GM23338 (cell line): ENCODE measurements around the gene OR51I2. TPM values are rescaled to one million over a fixed set of nuclear protein-coding genes. Genes with fewer than 3 reads are reported as not detected.

Experiments
- ATAC-seq: fragments of 200-7000 bp; cut with Tn5 transposase; 3 replicates; pipeline ENCODE4 v1.9.1; 2020
- DNase-seq: peaks from one replicate; pipeline ENCODE4 v3.0.0-alpha.2; 2015; ENCODE audit warnings: low spot score
- H2AFZ ChIP-seq: fragments of 200-600 bp; sonication (generic); 2 replicates; pipeline ENCODE4 v1.8.0; 2016; ENCODE audit warnings: antibody characterized with exemption, mild to moderate bottlenecking, moderate library complexity
- H3F3A ChIP-seq: fragments of 200-600 bp; sonication (generic); replicated peaks from 2 replicates; pipeline ENCODE4 v1.8.0; 2017; ENCODE audit warnings: antibody characterized with exemption, mixed run types, low read depth
- H3K27ac ChIP-seq: fragments of 200-600 bp; sonication (generic); 2 replicates; pipeline ENCODE4 v1.6.1; 2016; ENCODE audit warnings: low read depth
- H3K27me3 ChIP-seq: fragments of 200-600 bp; sonication (generic); 2 replicates; pipeline ENCODE4 v1.8.0; 2016; ENCODE audit warnings: mild to moderate bottlenecking, mixed run types, moderate library complexity; ENCODE audit not compliant: insufficient read depth
- H3K36me3 ChIP-seq: fragments of 200-600 bp; sonication (generic); 2 replicates; pipeline ENCODE4 v1.8.0; 2016; ENCODE audit warnings: mild to moderate bottlenecking; ENCODE audit not compliant: insufficient read depth
- H3K4me1 ChIP-seq: fragments of 200-600 bp; sonication (generic); 2 replicates; pipeline ENCODE4 v1.8.0; 2016; ENCODE audit warnings: mild to moderate bottlenecking, moderate library complexity; ENCODE audit not compliant: insufficient read depth
- H3K4me2 ChIP-seq: fragments of 200-600 bp; sonication (generic); 2 replicates; pipeline ENCODE4 v1.7.1; 2017; ENCODE audit warnings: mixed run types
- H3K4me3 ChIP-seq: fragments of 200-600 bp; sonication (generic); 2 replicates; pipeline ENCODE4 v1.6.1; 2016; ENCODE audit warnings: mixed run types
- H3K79me2 ChIP-seq: fragments of 200-600 bp; sonication (generic); replicated peaks from 2 replicates; pipeline ENCODE4 v1.8.0; 2017; ENCODE audit warnings: mild to moderate bottlenecking; ENCODE audit not compliant: insufficient read depth
- H3K9me2 ChIP-seq: fragments of 200-600 bp; sonication (generic); 2 replicates; pipeline ENCODE4 v1.8.0; 2017; ENCODE audit not compliant: insufficient read depth
- H4K20me1 ChIP-seq: fragments of 200-600 bp; sonication (generic); replicated peaks from 2 replicates; pipeline ENCODE4 v1.8.0; 2017; ENCODE audit warnings: mild to moderate bottlenecking; ENCODE audit not compliant: insufficient read depth
- H3K27ac Mint-ChIP-seq: 2 replicates; pipeline ENCODE4 v1.8.0; 2020; ENCODE audit warnings: inconsistent platforms, mild to moderate bottlenecking, moderate library complexity, mixed read lengths
- H3K27me3 Mint-ChIP-seq: 3 replicates; pipeline ENCODE4 v1.8.0; 2022; ENCODE audit warnings: low read depth, mild to moderate bottlenecking, moderate library complexity, mixed read lengths, inconsistent platforms; ENCODE audit not compliant: insufficient read depth, poor library complexity
- H3K36me3 Mint-ChIP-seq: 3 replicates; pipeline ENCODE4 v1.8.0; 2021; ENCODE audit warnings: low read depth, mild to moderate bottlenecking, inconsistent platforms, moderate library complexity, mixed read lengths
- H3K4me1 Mint-ChIP-seq: 3 replicates; pipeline ENCODE4 v1.8.0; 2020; ENCODE audit warnings: mild to moderate bottlenecking, inconsistent platforms, mixed read lengths
- H3K4me3 Mint-ChIP-seq: 3 replicates; pipeline ENCODE4 v1.8.0; 2021; ENCODE audit warnings: moderate library complexity, mild to moderate bottlenecking, inconsistent platforms, mixed read lengths
- H3K9me3 Mint-ChIP-seq: 3 replicates; pipeline ENCODE4 v1.8.0; 2020; ENCODE audit warnings: moderate library complexity, mild to moderate bottlenecking, inconsistent platforms, mixed read lengths
- CREB1 ChIP-seq: fragments of 250-450 bp; sonication (Bioruptor Pico); IDR thresholded peaks from 2 replicates; pipeline ENCODE4 v1.5.0; 2020; ENCODE audit warnings: low read depth, mild to moderate bottlenecking, moderate library complexity
- EZH2 ChIP-seq: fragments of 200-600 bp; sonication (generic); IDR thresholded peaks from one replicate; pipeline ENCODE4 v1.8.0; 2017; ENCODE audit warnings: antibody characterized with exemption, mild to moderate bottlenecking, low read depth; ENCODE audit not compliant: unreplicated experiment
- NANOG ChIP-seq: IDR thresholded peaks from 2 replicates; pipeline ENCODE4 v1.6.1; 2016; ENCODE audit warnings: antibody characterized with exemption, borderline replicate concordance
- STAT1 ChIP-seq: IDR thresholded peaks from one replicate; pipeline ENCODE4 v1.6.1; 2016; ENCODE audit warnings: antibody characterized with exemption; ENCODE audit not compliant: unreplicated experiment
- ZNF114 ChIP-seq: fragments of 250-450 bp; sonication (Bioruptor Pico); IDR thresholded peaks from 2 replicates; pipeline ENCODE4 v1.5.0; 2020; ENCODE audit warnings: mild to moderate bottlenecking, moderate library complexity
- ZNF331 ChIP-seq: fragments of 250-450 bp; sonication (Bioruptor Pico); IDR thresholded peaks from 2 replicates; pipeline ENCODE4 v1.5.0; 2020; ENCODE audit warnings: low read depth, mild to moderate bottlenecking, moderate library complexity
- polyA plus RNA-seq: library from polyadenylated mRNA; unstranded; fragments of >200 nt; fragmentation: Nextera tagmentation; extraction: Ambion mirVana; gene quantifications from 2 replicates; pipeline ENCODE4 v1.2.1, GENCODE V29; 2016
- total RNA-seq: library from RNA; depleted of rRNA; stranded (reverse); fragments of >200 nt; shearing (Covaris generic); gene quantifications from 2 replicates; pipeline ENCODE4 v1.2.3, GENCODE V29; 2014
- TF ChIP-seq, protein P1 (sequence below): fragments of 250-450 bp; sonication (Bioruptor Pico); IDR thresholded peaks from 2 replicates; pipeline ENCODE4 v1.5.0; 2020; ENCODE audit warnings: mild to moderate bottlenecking, moderate library complexity
- TF ChIP-seq, protein P2 (sequence below): IDR thresholded peaks from one replicate; pipeline ENCODE4 v1.6.1; 2018; ENCODE audit warnings: antibody characterized with exemption; ENCODE audit not compliant: unreplicated experiment

Gene OR51I2
- total and polyA plus RNA-seq, 2 experiments from 2014 or later, result not detected

DNA sequence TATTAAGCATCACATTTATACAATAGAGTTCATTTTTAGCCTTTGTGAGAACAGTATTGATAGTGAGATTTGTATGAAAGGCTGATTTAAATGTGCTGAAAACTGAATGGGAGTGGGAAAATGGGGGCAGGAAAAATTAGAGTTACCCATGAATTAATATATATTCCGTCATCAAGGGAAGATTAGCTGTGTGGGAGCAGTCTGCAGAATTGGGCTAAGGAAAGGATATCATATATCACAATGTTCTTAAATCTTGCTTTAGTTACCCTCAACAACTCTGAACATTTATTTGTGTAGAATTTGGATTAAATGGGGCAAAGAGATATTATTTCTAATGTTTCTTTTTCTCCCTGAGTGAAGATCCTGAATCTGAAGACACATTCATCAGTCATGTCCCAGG lies 27.3 kb upstream of the OR51I2 start, which contains the start of gene OR51Q1 (continued):
- TF ChIP-seq, protein P1, sequence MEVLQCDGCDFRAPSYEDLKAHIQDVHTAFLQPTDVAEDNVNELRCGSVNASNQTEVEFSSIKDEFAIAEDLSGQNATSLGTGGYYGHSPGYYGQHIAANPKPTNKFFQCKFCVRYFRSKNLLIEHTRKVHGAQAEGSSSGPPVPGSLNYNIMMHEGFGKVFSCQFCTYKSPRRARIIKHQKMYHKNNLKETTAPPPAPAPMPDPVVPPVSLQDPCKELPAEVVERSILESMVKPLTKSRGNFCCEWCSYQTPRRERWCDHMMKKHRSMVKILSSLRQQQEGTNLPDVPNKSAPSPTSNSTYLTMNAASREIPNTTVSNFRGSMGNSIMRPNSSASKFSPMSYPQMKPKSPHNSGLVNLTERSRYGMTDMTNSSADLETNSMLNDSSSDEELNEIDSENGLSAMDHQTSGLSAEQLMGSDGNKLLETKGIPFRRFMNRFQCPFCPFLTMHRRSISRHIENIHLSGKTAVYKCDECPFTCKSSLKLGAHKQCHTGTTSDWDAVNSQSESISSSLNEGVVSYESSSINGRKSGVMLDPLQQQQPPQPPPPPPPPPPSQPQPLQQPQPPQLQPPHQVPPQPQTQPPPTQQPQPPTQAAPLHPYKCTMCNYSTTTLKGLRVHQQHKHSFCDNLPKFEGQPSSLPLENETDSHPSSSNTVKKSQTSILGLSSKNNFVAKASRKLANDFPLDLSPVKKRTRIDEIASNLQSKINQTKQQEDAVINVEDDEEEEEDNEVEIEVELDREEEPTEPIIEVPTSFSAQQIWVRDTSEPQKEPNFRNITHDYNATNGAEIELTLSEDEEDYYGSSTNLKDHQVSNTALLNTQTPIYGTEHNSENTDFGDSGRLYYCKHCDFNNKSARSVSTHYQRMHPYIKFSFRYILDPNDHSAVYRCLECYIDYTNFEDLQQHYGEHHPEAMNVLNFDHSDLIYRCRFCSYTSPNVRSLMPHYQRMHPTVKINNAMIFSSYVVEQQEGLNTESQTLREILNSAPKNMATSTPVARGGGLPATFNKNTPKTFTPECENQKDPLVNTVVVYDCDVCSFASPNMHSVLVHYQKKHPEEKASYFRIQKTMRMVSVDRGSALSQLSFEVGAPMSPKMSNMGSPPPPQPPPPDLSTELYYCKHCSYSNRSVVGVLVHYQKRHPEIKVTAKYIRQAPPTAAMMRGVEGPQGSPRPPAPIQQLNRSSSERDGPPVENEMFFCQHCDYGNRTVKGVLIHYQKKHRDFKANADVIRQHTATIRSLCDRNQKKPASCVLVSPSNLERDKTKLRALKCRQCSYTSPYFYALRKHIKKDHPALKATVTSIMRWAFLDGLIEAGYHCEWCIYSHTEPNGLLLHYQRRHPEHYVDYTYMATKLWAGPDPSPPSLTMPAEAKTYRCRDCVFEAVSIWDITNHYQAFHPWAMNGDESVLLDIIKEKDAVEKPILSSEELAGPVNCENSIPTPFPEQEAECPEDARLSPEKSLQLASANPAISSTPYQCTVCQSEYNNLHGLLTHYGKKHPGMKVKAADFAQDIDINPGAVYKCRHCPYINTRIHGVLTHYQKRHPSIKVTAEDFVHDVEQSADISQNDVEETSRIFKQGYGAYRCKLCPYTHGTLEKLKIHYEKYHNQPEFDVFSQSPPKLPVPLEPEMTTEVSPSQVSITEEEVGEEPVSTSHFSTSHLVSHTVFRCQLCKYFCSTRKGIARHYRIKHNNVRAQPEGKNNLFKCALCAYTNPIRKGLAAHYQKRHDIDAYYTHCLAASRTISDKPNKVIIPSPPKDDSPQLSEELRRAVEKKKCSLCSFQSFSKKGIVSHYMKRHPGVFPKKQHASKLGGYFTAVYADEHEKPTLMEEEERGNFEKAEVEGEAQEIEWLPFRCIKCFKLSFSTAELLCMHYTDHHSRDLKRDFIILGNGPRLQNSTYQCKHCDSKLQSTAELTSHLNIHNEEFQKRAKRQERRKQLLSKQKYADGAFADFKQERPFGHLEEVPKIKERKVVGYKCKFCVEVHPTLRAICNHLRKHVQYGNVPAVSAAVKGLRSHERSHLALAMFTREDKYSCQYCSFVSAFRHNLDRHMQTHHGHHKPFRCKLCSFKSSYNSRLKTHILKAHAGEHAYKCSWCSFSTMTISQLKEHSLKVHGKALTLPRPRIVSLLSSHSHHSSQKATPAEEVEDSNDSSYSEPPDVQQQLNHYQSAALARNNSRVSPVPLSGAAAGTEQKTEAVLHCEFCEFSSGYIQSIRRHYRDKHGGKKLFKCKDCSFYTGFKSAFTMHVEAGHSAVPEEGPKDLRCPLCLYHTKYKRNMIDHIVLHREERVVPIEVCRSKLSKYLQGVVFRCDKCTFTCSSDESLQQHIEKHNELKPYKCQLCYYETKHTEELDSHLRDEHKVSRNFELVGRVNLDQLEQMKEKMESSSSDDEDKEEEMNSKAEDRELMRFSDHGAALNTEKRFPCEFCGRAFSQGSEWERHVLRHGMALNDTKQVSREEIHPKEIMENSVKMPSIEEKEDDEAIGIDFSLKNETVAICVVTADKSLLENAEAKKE (CRISPR knock-in tag), result no peak
- TF ChIP-seq STAT1 (no peak), EZH2 (no peak), ZNF331 (CRISPR knock-in tag) (no peak), CREB1 (no peak), ZNF114 (no peak)

DNA sequence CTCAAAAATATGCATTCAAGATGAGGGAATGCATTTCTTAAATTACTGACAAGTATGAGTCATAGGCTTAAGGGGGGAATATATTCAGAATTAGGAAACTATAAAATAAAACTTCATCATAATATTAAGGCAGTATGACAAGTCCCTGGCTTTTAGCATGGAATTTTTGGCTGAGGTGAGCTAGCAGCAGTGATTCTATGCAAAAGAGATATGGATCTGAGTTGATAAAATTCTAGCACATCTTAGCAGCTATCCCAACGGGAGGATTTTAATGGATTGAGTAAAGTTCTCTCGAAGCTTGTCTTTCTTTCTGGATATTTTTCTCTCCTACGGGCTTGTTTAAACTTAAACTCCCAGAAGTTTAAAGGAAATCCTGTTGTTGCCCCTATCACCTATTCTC lies 26.0 kb upstream of the OR51I2 start:
- no peaks in the 10 kb centered on the region for H3K27me3 Mint-ChIP-seq
- Histone ChIP-seq H3K36me3 (no peaks in the 10 kb centered on the region), H4K20me1 (no peaks in the 10 kb centered on the region), H3K27me3 (no peaks in the 10 kb centered on the region), H3K4me1 (no peaks in the 10 kb centered on the region), H3K9me2 (no peaks in the 10 kb centered on the region), H3K4me2 (no peak overlapping the region), H3F3A (no peaks in the 10 kb centered on the region), H3K79me2 (no peaks in the 10 kb centered on the region), H3K4me3 (no peak overlapping the region), H3K27ac (no peak overlapping the region), H2AFZ (no peak overlapping the region)
- DNase-seq (no peak), ATAC-seq (no peak)
- H3K36me3 Mint-ChIP-seq, result no peaks in the 10 kb centered on the region
- no peak overlapping the region for H3K4me3 Mint-ChIP-seq
- H3K4me1 Mint-ChIP-seq, result no peaks in the 10 kb centered on the region
- peaks cover 4% of the 10 kb centered on the region; the same call in 1 of the 3 replicates for H3K9me3 Mint-ChIP-seq
- no peak overlapping the region for H3K27ac Mint-ChIP-seq
- TF ChIP-seq, protein P2, sequence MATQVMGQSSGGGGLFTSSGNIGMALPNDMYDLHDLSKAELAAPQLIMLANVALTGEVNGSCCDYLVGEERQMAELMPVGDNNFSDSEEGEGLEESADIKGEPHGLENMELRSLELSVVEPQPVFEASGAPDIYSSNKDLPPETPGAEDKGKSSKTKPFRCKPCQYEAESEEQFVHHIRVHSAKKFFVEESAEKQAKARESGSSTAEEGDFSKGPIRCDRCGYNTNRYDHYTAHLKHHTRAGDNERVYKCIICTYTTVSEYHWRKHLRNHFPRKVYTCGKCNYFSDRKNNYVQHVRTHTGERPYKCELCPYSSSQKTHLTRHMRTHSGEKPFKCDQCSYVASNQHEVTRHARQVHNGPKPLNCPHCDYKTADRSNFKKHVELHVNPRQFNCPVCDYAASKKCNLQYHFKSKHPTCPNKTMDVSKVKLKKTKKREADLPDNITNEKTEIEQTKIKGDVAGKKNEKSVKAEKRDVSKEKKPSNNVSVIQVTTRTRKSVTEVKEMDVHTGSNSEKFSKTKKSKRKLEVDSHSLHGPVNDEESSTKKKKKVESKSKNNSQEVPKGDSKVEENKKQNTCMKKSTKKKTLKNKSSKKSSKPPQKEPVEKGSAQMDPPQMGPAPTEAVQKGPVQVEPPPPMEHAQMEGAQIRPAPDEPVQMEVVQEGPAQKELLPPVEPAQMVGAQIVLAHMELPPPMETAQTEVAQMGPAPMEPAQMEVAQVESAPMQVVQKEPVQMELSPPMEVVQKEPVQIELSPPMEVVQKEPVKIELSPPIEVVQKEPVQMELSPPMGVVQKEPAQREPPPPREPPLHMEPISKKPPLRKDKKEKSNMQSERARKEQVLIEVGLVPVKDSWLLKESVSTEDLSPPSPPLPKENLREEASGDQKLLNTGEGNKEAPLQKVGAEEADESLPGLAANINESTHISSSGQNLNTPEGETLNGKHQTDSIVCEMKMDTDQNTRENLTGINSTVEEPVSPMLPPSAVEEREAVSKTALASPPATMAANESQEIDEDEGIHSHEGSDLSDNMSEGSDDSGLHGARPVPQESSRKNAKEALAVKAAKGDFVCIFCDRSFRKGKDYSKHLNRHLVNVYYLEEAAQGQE, result no peak
- no peak for TF ChIP-seq STAT1
- TF ChIP-seq NANOG, result no peak
- no peak for TF ChIP-seq ZNF114
